Astrocyte (in vitro differentiated cells and primary cell): ENCODE data around the gene VKORC1.

ENCODE experiments used
- CTCF ChIP-seq: IDR thresholded peaks from 2 replicates; pipeline ENCODE4 v1.5.1; 2011; ENCODE audit warnings: low read depth, mild to moderate bottlenecking, inconsistent platforms, low read length, moderate library complexity; ENCODE audit not compliant: insufficient read depth
- EZH2 ChIP-seq: IDR thresholded peaks from 2 replicates; pipeline ENCODE4 v1.6.1; 2012; ENCODE audit warnings: mild to moderate bottlenecking, low read length, inconsistent platforms; ENCODE audit not compliant: insufficient read depth

- TF ChIP-seq EZH2 (no peak), CTCF (no peak)
These were observed 34.3 kb upstream of the VKORC1 start for GRCh38 chr16:31128711-31129567.
